H1 (cell line): ENCODE data around the gene NAXD. TPM values are rescaled to one million over a fixed set of nuclear protein-coding genes. Genes with fewer than 3 reads are reported as not detected.
A peak's percentile ranks its signal among the peaks of the same experiment; 100 is the strongest.

Experiments used
- CTCF ChIA-PET: fragments of 300-600 bp; sonication (Branson Sonifier 250); formaldehyde crosslinking; loops from one replicate; lab custom pipeline; 2021; ENCODE audit not compliant: partially characterized antibody; lab: Charles Lee
- POLR2A ChIA-PET: fragments of 300-600 bp; sonication (Branson Sonifier 250); formaldehyde crosslinking; loops from one replicate; lab custom pipeline; 2021; ENCODE audit warnings: inconsistent platforms; ENCODE audit not compliant: partially characterized antibody; lab: Charles Lee
- DNase-seq, 2 experiments: peaks; one replicate each; pipeline versions ENCODE4 v3.0.0 to v3.0.0-alpha.2; 2010 to 2022; ENCODE audit warnings: low spot score in 2 of 2, low read depth in 1 of 2, mixed read lengths in 1 of 2
- FAIRE-seq: peaks from 2 replicates; lab custom pipeline; 2011; peaks lifted over from hg19 to GRCh38; lab: Jason Lieb, UNC
- H2AFZ ChIP-seq: 2 replicates; pipeline ENCODE4 v1.8.1; 2012; ENCODE audit warnings: low read length, inconsistent platforms
- H2AK5ac ChIP-seq: 2 replicates; pipeline ENCODE4 v1.6.1; 2013; ENCODE audit warnings: low read depth, low read length
- H2BK120ac ChIP-seq: replicated peaks from 2 replicates; pipeline ENCODE3; 2013; ENCODE audit warnings: low read depth, low read length, inconsistent platforms
- H2BK12ac ChIP-seq: 2 replicates; pipeline ENCODE4 v1.6.1; 2013; ENCODE audit warnings: low read depth, low read length
- H2BK15ac ChIP-seq: 2 replicates; pipeline ENCODE4 v1.6.1; 2013; ENCODE audit warnings: low read length
- H2BK20ac ChIP-seq: 2 replicates; pipeline ENCODE4 v1.6.1; 2013; ENCODE audit warnings: low read length
- H2BK5ac ChIP-seq: 2 replicates; pipeline ENCODE4 v1.6.1; 2013; ENCODE audit warnings: low read depth, low read length
- H3K14ac ChIP-seq: 2 replicates; pipeline ENCODE4 v1.6.1; 2013; ENCODE audit warnings: inconsistent platforms; ENCODE audit not compliant: insufficient read length
- H3K18ac ChIP-seq: 2 replicates; pipeline ENCODE4 v1.6.1; 2013; ENCODE audit warnings: low read length; ENCODE audit errors: extremely low read depth
- H3K23ac ChIP-seq: 2 replicates; pipeline ENCODE4 v1.6.1; 2013; ENCODE audit warnings: inconsistent platforms; ENCODE audit not compliant: insufficient read length
- H3K23me2 ChIP-seq: 2 replicates; pipeline ENCODE4 v1.6.1; 2013; ENCODE audit warnings: low read depth, low read length
- H3K27ac ChIP-seq: 2 replicates; pipeline ENCODE4 v1.6.1; 2011; ENCODE audit warnings: low read depth, low read length, inconsistent platforms
- H3K27me3 ChIP-seq, 4 experiments: replicated peaks in 1 of 4; 1 replicate in 1 of 4; 2 replicates in 3 of 4; pipeline versions ENCODE4 v1.6.1 to v1.8.1; 2011 to 2013; ENCODE audit warnings: low read length in 3 of 4, mild to moderate bottlenecking in 3 of 4, inconsistent platforms in 2 of 4, mixed read lengths in 2 of 4, moderate library complexity in 1 of 4; ENCODE audit not compliant: control insufficient read depth in 3 of 4, insufficient read depth in 3 of 4; ENCODE audit errors: extremely low read depth in 1 of 4
- H3K36me3 ChIP-seq, 4 experiments: 2 replicates each; pipeline versions ENCODE4 v1.6.1 to v1.8.1; 2011 to 2013; ENCODE audit warnings: mild to moderate bottlenecking in 4 of 4, low read length in 3 of 4, moderate library complexity in 2 of 4, control low read depth in 1 of 4, inconsistent platforms in 1 of 4; ENCODE audit not compliant: insufficient read depth in 4 of 4, control insufficient read depth in 2 of 4
- H3K4ac ChIP-seq: replicated peaks from 2 replicates; pipeline ENCODE3; 2013; ENCODE audit warnings: low read length, low read depth, mixed read lengths, inconsistent platforms; ENCODE audit not compliant: insufficient read length
- H3K4me1 ChIP-seq, 4 experiments: replicated peaks in 1 of 4; 1 replicate in 1 of 4; 2 replicates in 3 of 4; pipeline versions ENCODE4 v1.6.1 to v1.8.1; 2011 to 2013; ENCODE audit warnings: low read length in 3 of 4, inconsistent platforms in 2 of 4, mixed read lengths in 1 of 4; ENCODE audit not compliant: insufficient read depth in 4 of 4, control insufficient read depth in 3 of 4
- H3K4me2 ChIP-seq, 2 experiments: 2 replicates each; pipeline versions ENCODE4 v1.6.1 to v1.8.1; 2011 to 2013; ENCODE audit warnings: low read depth in 2 of 2, low read length in 2 of 2, control low read depth in 1 of 2, inconsistent platforms in 1 of 2, mild to moderate bottlenecking in 1 of 2; ENCODE audit not compliant: insufficient read depth in 1 of 2
- H3K4me3 ChIP-seq, 4 experiments: fragments of 200-600, 300-600 bp in 1 of 4; sonication (generic), shearing (Covaris generic), sonication (Bioruptor Twin) in 1 of 4; 2 replicates each; pipeline versions ENCODE4 v1.5.1 to v1.8.1; 2011 to 2016; ENCODE audit warnings: low read length in 4 of 4, low read depth in 3 of 4, control low read depth in 2 of 4, inconsistent platforms in 2 of 4, mild to moderate bottlenecking in 2 of 4, mixed read lengths in 1 of 4, moderate library complexity in 1 of 4; ENCODE audit not compliant: insufficient read depth in 2 of 4; ENCODE audit errors: extremely low read depth in 1 of 4
- H3K56ac ChIP-seq: replicated peaks from 2 replicates; pipeline ENCODE3; 2013; ENCODE audit warnings: low read depth, mild to moderate bottlenecking, mixed read lengths, low read length, inconsistent platforms; ENCODE audit not compliant: insufficient read length
- H3K79me1 ChIP-seq: 2 replicates; pipeline ENCODE4 v1.6.1; 2013; ENCODE audit warnings: low read depth, low read length, control low read depth
- H3K79me2 ChIP-seq, 2 experiments: 2 replicates each; pipeline versions ENCODE4 v1.6.1 to v1.8.1; 2012 to 2013; ENCODE audit warnings: low read length in 2 of 2, mild to moderate bottlenecking in 2 of 2, inconsistent platforms in 1 of 2; ENCODE audit not compliant: insufficient read depth in 2 of 2, control insufficient read depth in 1 of 2
- H3K9ac ChIP-seq, 4 experiments: replicated peaks in 1 of 4; 1 replicate in 1 of 4; 2 replicates in 3 of 4; pipeline versions ENCODE4 v1.6.1 to v1.8.1; 2011 to 2013; ENCODE audit warnings: low read depth in 3 of 4, low read length in 3 of 4, control low read depth in 2 of 4, mild to moderate bottlenecking in 2 of 4, moderate library complexity in 2 of 4, inconsistent platforms in 1 of 4; ENCODE audit errors: extremely low read depth in 1 of 4
- H3K9me3 ChIP-seq, 2 experiments: 2 replicates each; pipeline versions ENCODE4 v1.6.1 to v1.8.1; 2012 to 2013; ENCODE audit warnings: mild to moderate bottlenecking in 2 of 2, moderate library complexity in 2 of 2, control low read depth in 1 of 2, inconsistent platforms in 1 of 2, low read depth in 1 of 2, low read length in 1 of 2, mixed read lengths in 1 of 2; ENCODE audit not compliant: insufficient read depth in 2 of 2
- H4K20me1 ChIP-seq, 2 experiments: replicated peaks in 1 of 2; 2 replicates each; pipeline versions ENCODE3 to v1.8.1; 2011 to 2013; ENCODE audit warnings: inconsistent platforms in 2 of 2, low read length in 2 of 2, mild to moderate bottlenecking in 1 of 2; ENCODE audit not compliant: insufficient read depth in 2 of 2, control insufficient read depth in 1 of 2
- H4K5ac ChIP-seq: 2 replicates; pipeline ENCODE4 v1.6.1; 2013; ENCODE audit warnings: low read length, low read depth, mixed read lengths, inconsistent platforms; ENCODE audit not compliant: insufficient read length
- H4K8ac ChIP-seq: 2 replicates; pipeline ENCODE4 v1.8.0; 2013; ENCODE audit warnings: mild to moderate bottlenecking, moderate library complexity, low read length, inconsistent platforms; ENCODE audit not compliant: insufficient read depth; ENCODE audit errors: extremely low read depth
- H4K91ac ChIP-seq: replicated peaks from 2 replicates; pipeline ENCODE3; 2013; ENCODE audit warnings: low read length, mixed read lengths, inconsistent platforms; ENCODE audit not compliant: insufficient read length
- HDAC6 ChIP-seq: IDR thresholded peaks from one replicate; pipeline ENCODE4 v1.7.1; 2012; ENCODE audit warnings: low read depth, mild to moderate bottlenecking, inconsistent platforms, low read length, moderate library complexity
- WGBS, 2 experiments: shearing (Covaris generic) in 1 of 2; methylation state at CpG; one replicate each; pipeline versions ENCODE4 v1.1.6 to v1.1.7; 2013 to 2015; ENCODE audit warnings: low lambda C conversion rate in 2 of 2, mixed read lengths in 2 of 2, inconsistent platforms in 1 of 2, low coverage in 1 of 2, missing lambda C conversion rate in 1 of 2; ENCODE audit not compliant: insufficient replicate concordance in 2 of 2, insufficient coverage in 1 of 2, insufficient read length in 1 of 2; ENCODE audit errors: extremely low coverage in 1 of 2, missing lambda C conversion rate in 1 of 2; 5-methylcytosine and 5-hydroxymethylcytosine counted together
- polyA plus RNA-seq, 7 experiments: library from polyadenylated mRNA; depleted of rRNA in 3 of 7; stranded (reverse) in 5 of 7; unstranded in 2 of 7; fragments of >200 nt in 5 of 7; fragments of 200-250 nt in 2 of 7; gene quantifications; 1 replicate in 5 of 7; 2 replicates in 1 of 7; 4 replicates in 1 of 7; pipeline versions ENCODE4 v1.2.1 to v1.2.3, GENCODE V29; 2011 to 2013; ENCODE audit warnings: missing spikeins in 2 of 7, mixed read lengths in 2 of 7
- total RNA-seq: library from RNA; stranded (reverse); fragmentation: NEBNext Ultra II Directional; extraction: Animal tissue kit (Norgen Biotek cat#: 25700); gene quantifications from 2 replicates; pipeline ENCODE4 v1.2.1, GENCODE V29; 2021

NAXD gene
- total and polyA plus RNA-seq, 2 of the 8 experiments (the other 6 are each of a cell fraction or from before 2014, with no cell fraction given) = 25.4 to 35.5 TPM

- Histone ChIP-seq H3K79me1 (0 out of 2 replicates have a peak, but pooled peaks cover 2% of the 10 kb centered on the region), H3K36me3 (peaks cover 0 to 7% (median 2%) of the 10 kb centered on the region in 4 experiments; a peak in 2 of 8 replicates), H3K79me2 (no peaks in the 10 kb centered on the region), H2AK5ac (no peak overlapping the region), H3K18ac (no peak overlapping the region), H3K4ac (no peak overlapping the region), H4K20me1 (peaks cover 0 to 3% of the 10 kb centered on the region in 2 experiments), H3K9ac (no peak overlapping the region), H3K56ac (no peak overlapping the region), H2BK120ac (no peak overlapping the region), H3K9me3 (no peaks in the 10 kb centered on the region), H4K91ac (no peak overlapping the region), H2AFZ (no peak overlapping the region), H4K8ac (0 out of 2 replicates have a peak overlapping the region, but pooled peaks have one; percentile 14), H3K4me3 (no peak overlapping the region), H3K4me2 (no peak overlapping the region), H4K5ac (no peak overlapping the region), H3K27me3 (no peaks in the 10 kb centered on the region), H2BK5ac (no peak overlapping the region), H2BK20ac (no peak overlapping the region), H3K23me2 (no peaks in the 10 kb centered on the region; the same call in 1 of the 2 replicates), H2BK15ac (no peak overlapping the region), H3K14ac (no peak overlapping the region), H3K23ac (no peak overlapping the region), H3K4me1 (no peaks in the 10 kb centered on the region), H2BK12ac (no peak overlapping the region), H3K27ac (no peak overlapping the region)
- FAIRE-seq = no peak
- ChIA-PET CTCF (interaction anchor here (0.6 to 3.0 kb wide), 7 partner anchors 9 to 620 kb away, joined by 3 to 11 read pairs (median 4); no protein-coding TSS in a partner anchor), POLR2A (interaction anchor here (1.2 to 7.1 kb wide), 2 partner anchors 16 to 226 kb away, joined by 3 to 43 read pairs; partner anchors contain the start of gene CARS2)
- 89% methylated on average over 9 of the region's 9 CpGs; no CpG with 5 or more reads in 1 of the 2 experiments for WGBS, 2 experiments
- DNase-seq = no peak
- no peak for TF ChIP-seq HDAC6
Measured at GRCh38 chr13:110689041-110689440, 73.7 kb downstream of the NAXD start.
